ENCODE measurements around the gene DYSF. TPM values are rescaled to one million over a fixed set of nuclear protein-coding genes. Genes with fewer than 3 reads are reported as not detected.

Gene DYSF
- polyA plus RNA-seq, 1 of the 3 experiments (the other 2 are of a cell fraction), result 0.10 TPM

- Histone ChIP-seq H3K27me3 (ENCODE audit: insufficient read depth) (no peaks in the 10 kb centered on the region; the same call in 1 of the 2 replicates), H3K79me2 (ENCODE audit: insufficient read depth) (no peaks in the 10 kb centered on the region), H3F3A (replicated peaks; ENCODE audit: insufficient read depth) (no peaks in the 10 kb centered on the region), H2AFZ (ENCODE audit: low read depth) (no peak overlapping the region), H3K27ac (ENCODE audit: low read depth in 2 of 2, low read length in 1 of 2) (no peak overlapping the region), H3K4me3 (ENCODE audit: low read depth in 2 of 2, low read length in 1 of 2) (no peak overlapping the region), H3K9me2 (no peaks in the 10 kb centered on the region), H4K20me1 (ENCODE audit: insufficient read depth) (no peaks in the 10 kb centered on the region), H3K4me1 (ENCODE audit: control insufficient read depth in 1 of 2, insufficient read depth in 2 of 2, low read depth in 1 of 2, low read length in 1 of 2) (peaks cover 0 to 9% of the 10 kb centered on the region in 2 experiments; a peak in 1 of 4 replicates), H3K9me3 (no peaks in the 10 kb centered on the region), H3K4me2 (no peak overlapping the region), H3K9ac (no peak overlapping the region), H3K36me3 (replicated peaks in 1 of 2; ENCODE audit: control insufficient read depth in 1 of 2, insufficient read depth in 2 of 2, low read length in 1 of 2) (no peaks in the 10 kb centered on the region)
- TF ChIP-seq MAX (IDR thresholded peaks at IDR 0.05; ENCODE audit: low read depth) (no peak), USF1 (IDR thresholded peaks at IDR 0.05; ENCODE audit: borderline replicate concordance, low read depth) (no peak), GATA2 (CRISPR knock-in tag; IDR thresholded peaks at IDR 0.05) (no peak)
- ChIA-PET POLR2A (no interaction called here), CTCF (interaction anchor here (1.0 kb wide), 1 partner anchor 322 kb away, joined by 3 read pairs; no protein-coding TSS in a partner anchor)
- 57% methylated on average over 1 of the region's 1 CpG for WGBS (ENCODE audit: low lambda C conversion rate)
- no peak for DNase-seq
Measured at GRCh38 chr2:71602115-71602495, 148.7 kb downstream of the DYSF start.

- Histone ChIP-seq H3K4me3 (ENCODE audit: low read depth in 2 of 2, low read length in 1 of 2) (no peak overlapping the region), H4K20me1 (ENCODE audit: insufficient read depth) (no peaks in the 10 kb centered on the region), H3K9me2 (no peaks in the 10 kb centered on the region), H3K79me2 (ENCODE audit: insufficient read depth) (no peaks in the 10 kb centered on the region), H3K27ac (ENCODE audit: low read depth in 2 of 2, low read length in 1 of 2) (no peak overlapping the region), H3K4me1 (ENCODE audit: control insufficient read depth in 1 of 2, insufficient read depth in 2 of 2, low read depth in 1 of 2, low read length in 1 of 2) (peaks cover 0 to 9% of the 10 kb centered on the region in 2 experiments; a peak in 1 of 4 replicates), H3K9ac (no peak overlapping the region), H3K9me3 (no peaks in the 10 kb centered on the region), H2AFZ (ENCODE audit: low read depth) (no peak overlapping the region), H3K36me3 (replicated peaks in 1 of 2; ENCODE audit: control insufficient read depth in 1 of 2, insufficient read depth in 2 of 2, low read length in 1 of 2) (no peaks in the 10 kb centered on the region), H3K4me2 (no peak overlapping the region), H3F3A (replicated peaks; ENCODE audit: insufficient read depth) (no peaks in the 10 kb centered on the region), H3K27me3 (ENCODE audit: insufficient read depth) (no peaks in the 10 kb centered on the region; the same call in 1 of the 2 replicates)
- no peak for DNase-seq
- ChIA-PET POLR2A (no interaction called here), CTCF (interaction anchor here (1.0 kb wide), 1 partner anchor 322 kb away, joined by 3 read pairs; no protein-coding TSS in a partner anchor)
- no peak for TF ChIP-seq MAX (IDR thresholded peaks at IDR 0.05; ENCODE audit: low read depth)
- TF ChIP-seq EP300 (IDR thresholded peaks at IDR 0.05; ENCODE audit: borderline replicate concordance in 1 of 2, low read depth in 1 of 2, low read length in 1 of 2), result no peak
- no peak for TF ChIP-seq TCF12 (IDR thresholded peaks at IDR 0.05)
- TF ChIP-seq FOXJ3 (CRISPR knock-in tag; IDR thresholded peaks at IDR 0.05), result no peak
- no peak for TF ChIP-seq RFX5 (IDR thresholded peaks at IDR 0.05; ENCODE audit: low read length)
- TF ChIP-seq TAF1 (IDR thresholded peaks at IDR 0.05; ENCODE audit: borderline replicate concordance, low read depth, low read length), result no peak
- no peak for TF ChIP-seq NRF1 (IDR thresholded peaks at IDR 0.05; ENCODE audit: low read depth, low read length)
- TF ChIP-seq RXRA (IDR thresholded peaks at IDR 0.05; ENCODE audit: borderline replicate concordance, low read depth), result no peak
- no peak for TF ChIP-seq JUND (IDR thresholded peaks at IDR 0.05)
- no peak for TF ChIP-seq EZH2phosphoT487 (IDR thresholded peaks at IDR 0.05; ENCODE audit: borderline replicate concordance, low read depth)
- no peak for TF ChIP-seq YY1 (IDR thresholded peaks at IDR 0.05; ENCODE audit: low read depth)
- no peak for TF ChIP-seq RCOR1 (IDR thresholded peaks at IDR 0.05; ENCODE audit: low read length)
- TF ChIP-seq MXI1 (IDR thresholded peaks at IDR 0.05; ENCODE audit: low read depth, low read length), result no peak
- TF ChIP-seq ELF1 (IDR thresholded peaks at IDR 0.05), result no peak
- TF ChIP-seq MEF2A (IDR thresholded peaks at IDR 0.05; ENCODE audit: borderline replicate concordance, low read depth), result no peak
- TF ChIP-seq IRF3 (IDR thresholded peaks at IDR 0.05; ENCODE audit: low read depth, low read length), result no peak
- TF ChIP-seq SIN3A (IDR thresholded peaks at IDR 0.05; ENCODE audit: borderline replicate concordance, low read depth, low read length), result no peak
- WGBS (ENCODE audit: low lambda C conversion rate), result 28% methylated on average over 4 of the region's 5 CpGs
Measured at GRCh38 chr2:71602581-71602980, 149.2 kb downstream of the DYSF start.
